Esophagus muscularis mucosa (tissue), 4 donors: ENCODE data around the gene NSD1. TPM values are rescaled to one million over a fixed set of nuclear protein-coding genes. Genes with fewer than 3 reads are reported as not detected.

Experiments used
- DNase-seq: peaks from one replicate; pipeline ENCODE4 v3.0.0-alpha.2; 2017; ENCODE audit errors: extremely low spot score
- H3K27ac ChIP-seq, 4 donors: fragments of 200-600 bp; sonication (generic); replicated peaks in 1 of 4; 1 replicate in 3 of 4; 2 replicates in 1 of 4; pipeline ENCODE4 v1.5.1; 2016 to 2019; ENCODE audit warnings: mild to moderate bottlenecking in 1 of 4
- H3K27me3 ChIP-seq, 4 donors: fragments of 200-600 bp; sonication (generic); one replicate each; pipeline versions ENCODE4 v1.5.1 to v1.6.0; 2016 to 2019
- H3K36me3 ChIP-seq, 4 donors: fragments of 200-600 bp; sonication (generic); one replicate each; pipeline ENCODE4 v1.5.1; 2016 to 2019
- H3K4me1 ChIP-seq, 4 donors: fragments of 200-600 bp; sonication (generic); one replicate each; pipeline ENCODE4 v1.5.1; 2016 to 2019
- H3K4me3 ChIP-seq, 4 donors: fragments of 200-600 bp; sonication (generic); 1 replicate in 2 of 4; 2 replicates in 2 of 4; pipeline ENCODE4 v1.5.1; 2016 to 2019; ENCODE audit warnings: mild to moderate bottlenecking in 4 of 4, moderate library complexity in 1 of 4
- H3K9me3 ChIP-seq, 4 donors: fragments of 200-600 bp; sonication (generic); 1 replicate in 3 of 4; 2 replicates in 1 of 4; pipeline ENCODE4 v1.5.1; 2016 to 2019
- EP300 ChIP-seq: sonication (generic); formaldehyde crosslinking; IDR thresholded peaks from one replicate; pipeline ENCODE4 v1.6.1; 2017; ENCODE audit warnings: antibody characterized with exemption
- POLR2A ChIP-seq: fragments of 450-650 bp; IDR thresholded peaks from one replicate; pipeline ENCODE4 v1.6.1; 2017; ENCODE audit warnings: antibody characterized with exemption, moderate library complexity, mild to moderate bottlenecking, low read depth
- POLR2AphosphoS5 ChIP-seq, 2 donors: sonication (generic); formaldehyde crosslinking; IDR thresholded peaks; one replicate each; pipeline ENCODE4 v1.6.1; 2017; ENCODE audit warnings: antibody characterized with exemption in 2 of 2
- WGBS: methylation state at CpG from one replicate; pipeline ENCODE4 v1.1.5; 2018; 5-methylcytosine and 5-hydroxymethylcytosine counted together
- intact Hi-C: fragments of 100-400 bp; cut with DNase I; formaldehyde crosslinking; loops from one replicate; pipeline ENCODE4 v1.15.1; 2023
- total RNA-seq, 4 donors: library from RNA; depleted of rRNA; stranded (reverse); fragments of >200 nt; gene quantifications; one replicate each; pipeline versions ENCODE4 v1.1.0 to v1.2.1, GENCODE V29; 2016
- TF ChIP-seq, protein P1 (sequence below), 3 experiments: fragments of 200-600 bp in 2 of 3; fragments of 450-650 bp in 1 of 3; sonication (generic) in 2 of 3; IDR thresholded peaks; one replicate each; pipeline ENCODE4 v1.5.1; 2017 to 2019; ENCODE audit warnings: antibody characterized with exemption in 3 of 3, mild to moderate bottlenecking in 2 of 3, moderate library complexity in 1 of 3

Gene NSD1
- total RNA-seq, 4 donors from 2014 or later: 35.1 to 47.9 (median 43.7) TPM

DNA sequence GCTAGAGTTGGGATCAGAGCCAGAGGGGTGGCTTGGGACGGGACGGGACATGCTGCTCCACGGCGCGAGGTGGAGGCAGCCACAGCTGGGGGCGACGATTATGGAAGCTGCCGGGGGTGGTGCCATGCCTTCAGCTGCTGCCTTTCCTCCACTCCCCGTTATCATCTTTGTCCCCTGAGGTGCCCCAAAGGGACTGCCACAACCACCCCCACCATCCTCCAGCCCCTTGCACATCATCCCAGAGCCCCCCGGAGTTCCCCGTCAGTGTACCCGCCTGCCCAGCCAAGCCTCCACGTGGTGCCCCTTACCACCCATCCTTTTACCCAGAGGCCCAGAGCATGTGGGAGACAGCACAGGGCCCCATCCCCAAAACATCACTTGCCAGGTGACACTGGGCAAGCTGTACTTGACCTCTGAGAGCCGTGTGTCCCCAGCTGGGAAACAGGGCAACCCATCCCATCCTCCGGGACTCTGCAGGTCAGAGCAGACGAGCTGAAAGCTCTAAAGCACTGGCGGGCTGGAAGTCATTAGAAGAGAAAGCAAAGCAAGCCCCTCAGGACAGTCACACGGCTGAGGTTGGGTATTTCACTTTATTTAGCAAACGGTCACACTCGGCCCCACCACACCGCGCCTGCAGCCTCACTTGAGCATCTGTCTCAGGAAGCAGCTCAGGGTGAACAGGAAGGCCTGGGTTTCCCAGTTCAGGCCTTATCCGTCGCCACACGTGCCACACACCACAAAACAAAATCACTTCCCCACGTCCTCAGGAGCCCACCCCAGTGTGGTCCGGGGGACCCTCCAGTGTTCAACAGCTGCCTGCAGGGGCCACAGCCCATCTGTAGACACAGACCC lies 197.6 kb downstream of the NSD1 start:
- Histone ChIP-seq H3K4me1 (peaks cover 0 to 25% (median 5%) of the 10 kb centered on the region in 4 donors), H3K4me3 (no peak overlapping the region), H3K36me3 (peaks cover 59 to 83% (median 72%) of the 10 kb centered on the region in 4 donors), H3K27ac (no peak overlapping the region), H3K9me3 (no peaks in the 10 kb centered on the region), H3K27me3 (no peaks in the 10 kb centered on the region)
- WGBS: 78% methylated on average over 26 of the region's 27 CpGs
- intact Hi-C loops: no loop called here
- TF ChIP-seq, protein P1, sequence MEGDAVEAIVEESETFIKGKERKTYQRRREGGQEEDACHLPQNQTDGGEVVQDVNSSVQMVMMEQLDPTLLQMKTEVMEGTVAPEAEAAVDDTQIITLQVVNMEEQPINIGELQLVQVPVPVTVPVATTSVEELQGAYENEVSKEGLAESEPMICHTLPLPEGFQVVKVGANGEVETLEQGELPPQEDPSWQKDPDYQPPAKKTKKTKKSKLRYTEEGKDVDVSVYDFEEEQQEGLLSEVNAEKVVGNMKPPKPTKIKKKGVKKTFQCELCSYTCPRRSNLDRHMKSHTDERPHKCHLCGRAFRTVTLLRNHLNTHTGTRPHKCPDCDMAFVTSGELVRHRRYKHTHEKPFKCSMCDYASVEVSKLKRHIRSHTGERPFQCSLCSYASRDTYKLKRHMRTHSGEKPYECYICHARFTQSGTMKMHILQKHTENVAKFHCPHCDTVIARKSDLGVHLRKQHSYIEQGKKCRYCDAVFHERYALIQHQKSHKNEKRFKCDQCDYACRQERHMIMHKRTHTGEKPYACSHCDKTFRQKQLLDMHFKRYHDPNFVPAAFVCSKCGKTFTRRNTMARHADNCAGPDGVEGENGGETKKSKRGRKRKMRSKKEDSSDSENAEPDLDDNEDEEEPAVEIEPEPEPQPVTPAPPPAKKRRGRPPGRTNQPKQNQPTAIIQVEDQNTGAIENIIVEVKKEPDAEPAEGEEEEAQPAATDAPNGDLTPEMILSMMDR (IDR thresholded peaks at IDR 0.05): no peak
- TF ChIP-seq POLR2AphosphoS5 (IDR thresholded peaks at IDR 0.05) (no peak), POLR2A (no peak), EP300 (no peak)
- DNase-seq: no peak

DNA sequence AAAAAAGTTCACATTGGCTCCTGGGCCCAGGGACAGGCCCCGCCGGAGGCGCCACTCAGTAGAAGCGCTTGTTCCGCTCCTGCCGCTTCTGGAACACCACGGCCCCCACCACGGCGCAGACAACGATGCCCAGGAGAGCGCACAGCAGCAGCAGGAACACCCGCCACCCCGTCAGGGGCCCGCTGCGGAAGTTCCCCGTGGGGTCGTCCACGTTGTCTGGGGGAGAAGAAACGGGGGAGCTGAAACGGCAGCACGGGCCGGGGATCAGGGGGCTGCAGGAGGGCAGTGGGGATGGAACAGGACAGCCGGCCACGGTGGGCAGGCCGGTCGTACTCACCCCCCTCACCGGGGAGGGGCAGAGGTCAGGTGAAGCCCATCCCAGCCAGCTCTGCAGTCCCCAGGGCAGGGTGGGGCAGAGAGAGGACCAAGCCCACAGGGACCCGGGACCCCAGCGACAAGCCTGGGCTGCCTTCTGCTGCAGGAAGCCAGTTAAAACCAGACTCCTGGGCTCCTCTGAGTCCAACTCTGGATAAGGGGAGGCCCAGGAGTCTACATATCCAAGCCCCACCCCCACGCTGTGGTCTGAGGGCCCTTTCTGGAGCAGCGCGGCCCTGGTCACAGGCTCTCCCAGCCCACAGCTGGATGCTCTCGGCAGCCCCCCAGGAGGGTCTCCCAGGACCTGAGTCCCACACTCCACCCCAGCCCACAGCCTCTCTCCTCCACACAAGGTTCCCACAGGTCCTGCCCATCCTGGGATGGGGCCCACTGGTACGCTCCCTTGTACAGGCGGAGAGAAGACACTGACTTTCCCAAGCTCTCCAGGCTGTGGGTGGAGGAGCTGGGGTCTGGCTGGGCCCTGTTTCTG lies 198.7 kb downstream of the NSD1 start:
- H3K27me3 ChIP-seq: no peaks in the 10 kb centered on the region
- H3K4me3 ChIP-seq: no peak overlapping the region
- 86% methylated on average over 32 of the region's 35 CpGs for WGBS
- peaks cover 0 to 24% (median 3%) of the 10 kb centered on the region in 4 donors for H3K4me1 ChIP-seq
- TF ChIP-seq EP300 (no peak), POLR2AphosphoS5 (IDR thresholded peaks at IDR 0.05) (no peak), POLR2A (no peak)
- TF ChIP-seq, protein P1 (IDR thresholded peaks at IDR 0.05): no peak
- intact Hi-C loops: no loop called here
- no peaks in the 10 kb centered on the region for H3K9me3 ChIP-seq
- H3K36me3 ChIP-seq: peaks cover 69 to 93% (median 82%) of the 10 kb centered on the region in 4 donors
- DNase-seq: no peak
- H3K27ac ChIP-seq: no peak overlapping the region

DNA sequence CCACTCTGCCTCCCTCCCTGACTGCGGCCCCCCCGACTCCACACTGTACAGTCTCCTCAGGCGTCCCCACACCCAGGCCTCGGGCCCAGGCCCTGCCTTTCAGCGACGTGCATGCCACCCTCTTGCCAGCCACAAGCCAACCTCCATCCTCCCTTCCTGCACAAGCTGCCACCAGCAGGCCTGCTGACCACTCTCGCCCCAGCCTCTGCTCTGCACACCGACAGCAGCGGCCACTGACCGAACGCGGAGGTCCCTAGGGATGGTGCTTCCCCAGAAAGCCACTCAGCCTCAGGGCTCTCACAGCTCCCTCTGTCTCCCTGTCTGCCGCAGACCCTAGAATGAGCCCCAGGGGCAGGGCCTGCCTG lies 199.3 kb downstream of the NSD1 start:
- Histone ChIP-seq H3K4me1 (peaks cover 0 to 18% (median 1%) of the 10 kb centered on the region in 4 donors), H3K27ac (no peak overlapping the region), H3K36me3 (peaks cover 73 to 99% (median 89%) of the 10 kb centered on the region in 4 donors), H3K9me3 (no peaks in the 10 kb centered on the region), H3K27me3 (no peaks in the 10 kb centered on the region), H3K4me3 (no peak overlapping the region)
- intact Hi-C loops: no loop called here
- WGBS: 87% methylated on average over 12 of the region's 13 CpGs
- DNase-seq: no peak
- TF ChIP-seq, protein P1 (IDR thresholded peaks at IDR 0.05): no peak
- TF ChIP-seq EP300: no peak
- no peak for TF ChIP-seq POLR2A
- TF ChIP-seq POLR2AphosphoS5 (IDR thresholded peaks at IDR 0.05): no peak

DNA sequence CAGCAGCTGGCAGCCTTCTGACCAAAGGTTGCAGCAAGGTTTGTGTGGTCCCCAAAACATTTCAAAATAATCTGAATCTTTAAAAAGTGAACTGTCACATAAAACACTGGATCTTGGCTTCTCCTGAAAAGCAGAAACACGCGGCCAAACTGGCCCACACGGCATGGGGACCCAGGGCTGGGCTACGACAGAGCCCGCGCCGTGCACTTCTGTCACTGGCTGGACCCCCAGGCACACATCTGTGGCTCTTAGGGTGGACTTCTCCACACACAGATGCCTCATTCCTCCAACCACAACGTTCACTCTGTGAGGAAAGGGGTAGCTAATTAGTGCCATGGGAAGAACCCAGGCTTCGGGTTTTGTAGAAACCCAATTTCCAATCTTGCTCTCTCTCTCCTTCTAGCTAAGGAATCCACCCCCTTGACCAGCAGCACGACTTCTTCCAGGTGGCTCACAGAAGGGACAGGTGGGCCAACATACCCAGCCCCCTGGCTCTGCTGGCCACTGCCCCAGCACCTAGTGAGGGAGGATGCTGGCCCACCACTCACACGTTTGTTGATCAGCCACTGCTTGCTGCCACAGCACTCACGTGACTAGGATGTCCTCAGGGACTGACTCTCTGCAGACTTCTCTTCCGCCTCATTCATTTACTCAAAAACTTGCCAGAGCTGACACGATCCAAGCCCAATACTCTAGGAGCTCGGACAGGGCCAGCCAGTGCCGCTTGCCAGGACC lies 200.0 kb downstream of the NSD1 start:
- no peak overlapping the region for H3K4me3 ChIP-seq
- peaks cover 0 to 16% (median 2%) of the 10 kb centered on the region in 4 donors for H3K4me1 ChIP-seq
- no peaks in the 10 kb centered on the region for H3K27me3 ChIP-seq
- intact Hi-C loops: no loop called here
- TF ChIP-seq POLR2A: no peak
- TF ChIP-seq EP300: no peak
- TF ChIP-seq, protein P1 (IDR thresholded peaks at IDR 0.05): no peak
- TF ChIP-seq POLR2AphosphoS5 (IDR thresholded peaks at IDR 0.05): no peak
- DNase-seq: no peak
- no peaks in the 10 kb centered on the region for H3K9me3 ChIP-seq
- peaks cover 73 to 100% (median 95%) of the 10 kb centered on the region in 4 donors for H3K36me3 ChIP-seq
- 90% methylated on average over 15 of the region's 16 CpGs for WGBS
- no peak overlapping the region for H3K27ac ChIP-seq
